SU-DHL-6 (cell line): ENCODE measurements around the gene NELL1.

Experiments
- EZH2phosphoT487 ChIP-seq: fragments of 200-600 bp; sonication (generic), shearing (Covaris generic); conservative IDR thresholded peaks from 2 replicates; pipeline ENCODE4 v1.6.1; 2018; ENCODE audit warnings: mild to moderate bottlenecking, antibody characterized with exemption, low read length, moderate library complexity, mixed read lengths
- TF ChIP-seq, protein P1 (sequence below): fragments of 200-600 bp; sonication (generic); IDR thresholded peaks from one replicate; pipeline ENCODE4 v1.5.1; 2017; ENCODE audit warnings: antibody characterized with exemption, mild to moderate bottlenecking, low read length, moderate library complexity; ENCODE audit not compliant: insufficient read depth, poor library complexity, severe bottlenecking

DNA sequence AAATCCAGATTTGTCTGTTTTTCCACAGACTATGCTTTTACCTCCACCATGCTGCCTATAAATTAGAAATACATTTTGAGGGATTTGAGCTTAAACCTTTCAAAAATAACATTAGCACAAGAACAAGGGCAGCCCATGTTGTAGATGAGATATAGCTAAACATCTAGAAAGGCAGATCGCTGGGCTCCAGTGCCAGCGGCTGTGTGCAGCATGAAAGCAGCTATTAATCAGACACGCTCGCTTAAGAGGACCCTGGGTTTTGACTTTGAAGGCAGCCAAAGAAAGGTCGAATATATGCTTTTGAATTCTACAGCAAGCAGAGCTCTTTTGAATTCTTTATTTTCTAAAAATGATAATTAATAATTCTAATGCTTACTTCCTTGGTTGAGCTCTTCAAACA lies 684.0 kb downstream of the NELL1 start:
- TF ChIP-seq, protein P1, sequence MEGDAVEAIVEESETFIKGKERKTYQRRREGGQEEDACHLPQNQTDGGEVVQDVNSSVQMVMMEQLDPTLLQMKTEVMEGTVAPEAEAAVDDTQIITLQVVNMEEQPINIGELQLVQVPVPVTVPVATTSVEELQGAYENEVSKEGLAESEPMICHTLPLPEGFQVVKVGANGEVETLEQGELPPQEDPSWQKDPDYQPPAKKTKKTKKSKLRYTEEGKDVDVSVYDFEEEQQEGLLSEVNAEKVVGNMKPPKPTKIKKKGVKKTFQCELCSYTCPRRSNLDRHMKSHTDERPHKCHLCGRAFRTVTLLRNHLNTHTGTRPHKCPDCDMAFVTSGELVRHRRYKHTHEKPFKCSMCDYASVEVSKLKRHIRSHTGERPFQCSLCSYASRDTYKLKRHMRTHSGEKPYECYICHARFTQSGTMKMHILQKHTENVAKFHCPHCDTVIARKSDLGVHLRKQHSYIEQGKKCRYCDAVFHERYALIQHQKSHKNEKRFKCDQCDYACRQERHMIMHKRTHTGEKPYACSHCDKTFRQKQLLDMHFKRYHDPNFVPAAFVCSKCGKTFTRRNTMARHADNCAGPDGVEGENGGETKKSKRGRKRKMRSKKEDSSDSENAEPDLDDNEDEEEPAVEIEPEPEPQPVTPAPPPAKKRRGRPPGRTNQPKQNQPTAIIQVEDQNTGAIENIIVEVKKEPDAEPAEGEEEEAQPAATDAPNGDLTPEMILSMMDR: no peak
- TF ChIP-seq EZH2phosphoT487: no peak
